Ectodermal cell (in vitro differentiated cells): ENCODE results near the gene U2AF1L4.

Experiments
- H3K27ac ChIP-seq: 2 replicates; pipeline ENCODE4 v1.7.0; 2013; ENCODE audit warnings: mild to moderate bottlenecking, low read depth, low read length; ENCODE audit not compliant: insufficient read depth, poor library complexity, severe bottlenecking
- H3K27me3 ChIP-seq: 2 replicates; pipeline ENCODE4 v1.7.0; 2013; ENCODE audit warnings: mild to moderate bottlenecking, low read length; ENCODE audit not compliant: insufficient read depth, control insufficient read depth, poor library complexity, severe bottlenecking
- H3K36me3 ChIP-seq: one replicate; pipeline ENCODE4 v1.7.0; 2013; ENCODE audit warnings: low read length; ENCODE audit not compliant: control insufficient read depth, insufficient read depth
- H3K4me1 ChIP-seq: one replicate; pipeline ENCODE4 v1.7.0; 2013; ENCODE audit warnings: low read length; ENCODE audit not compliant: control insufficient read depth, insufficient read depth
- H3K4me3 ChIP-seq: 2 replicates; pipeline ENCODE4 v1.7.0; 2013; ENCODE audit warnings: low read depth, low read length, control low read depth; ENCODE audit not compliant: insufficient read depth
- H3K9me3 ChIP-seq: 2 replicates; pipeline ENCODE4 v1.7.0; 2013; ENCODE audit warnings: mild to moderate bottlenecking, low read length, moderate library complexity; ENCODE audit not compliant: control insufficient read depth
- WGBS, 2 experiments: methylation state at CpG; one replicate each; pipeline ENCODE4 v1.1.7; 2013; ENCODE audit warnings: missing lambda C conversion rate in 2 of 2; 5-methylcytosine and 5-hydroxymethylcytosine counted together

Gene U2AF1L4

DNA sequence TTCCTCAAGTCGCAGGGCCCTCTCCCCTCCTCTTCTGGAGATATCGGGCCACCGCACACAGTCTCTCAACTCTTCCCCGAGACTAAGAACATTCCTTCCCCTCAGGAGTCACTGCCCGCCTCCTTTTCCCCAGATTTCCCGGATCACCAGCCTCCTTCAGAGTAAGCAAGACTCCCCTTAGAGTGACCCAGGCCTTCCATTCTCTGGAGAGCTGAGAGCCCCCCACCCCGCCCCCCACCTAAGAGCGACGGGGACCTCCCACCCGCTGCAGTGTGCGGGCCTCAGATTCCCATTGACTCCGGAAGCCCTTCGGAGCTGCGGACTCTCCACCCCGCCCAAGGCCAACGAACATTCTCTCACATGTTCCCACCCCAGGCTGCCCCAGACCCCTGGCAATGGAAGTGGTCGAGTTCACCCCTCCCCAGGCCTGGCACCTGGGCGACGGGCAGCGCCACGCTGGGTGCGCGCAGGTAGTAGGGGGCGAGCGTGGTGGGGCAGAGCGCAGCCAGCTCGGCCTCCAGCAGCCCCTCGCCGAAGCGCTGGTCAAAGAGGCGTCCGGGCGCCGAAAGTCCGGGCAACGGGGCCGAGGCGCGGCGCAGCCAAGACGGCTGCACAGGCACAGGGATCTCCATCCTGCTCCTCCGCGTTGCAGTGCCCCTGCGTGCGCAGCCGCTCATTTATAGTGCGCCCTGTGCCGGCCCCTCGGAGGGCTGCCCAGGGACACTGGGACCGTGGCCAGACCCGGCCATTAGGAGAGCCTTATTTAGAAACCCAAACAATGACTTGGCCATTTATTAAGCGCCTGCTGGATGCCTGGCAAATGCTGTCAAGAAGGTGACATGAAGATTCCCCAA lies 11.4 kb upstream of the U2AF1L4 start, which contains the start of gene HSPB6:
Gene HSPB6, minus strand, starts transcription at position 653 of the 854 bp plus-strand sequence. Its CDS starts 21 bp downstream, at position 632.
- peaks cover 16% of the 10 kb centered on the region for H3K4me1 ChIP-seq
- peaks cover 22% of the 10 kb centered on the region for H3K27me3 ChIP-seq
- peaks cover 4% of the 10 kb centered on the region for H3K36me3 ChIP-seq
- peak within 1 kb of the TSS; percentile 99 for H3K4me3 ChIP-seq
- H3K9me3 ChIP-seq = no peaks in the 10 kb centered on the region
- H3K27ac ChIP-seq = peak within 1 kb of the TSS; percentile 9
- 75% methylated on average over 52 of the region's 52 CpGs for WGBS, 2 experiments

DNA sequence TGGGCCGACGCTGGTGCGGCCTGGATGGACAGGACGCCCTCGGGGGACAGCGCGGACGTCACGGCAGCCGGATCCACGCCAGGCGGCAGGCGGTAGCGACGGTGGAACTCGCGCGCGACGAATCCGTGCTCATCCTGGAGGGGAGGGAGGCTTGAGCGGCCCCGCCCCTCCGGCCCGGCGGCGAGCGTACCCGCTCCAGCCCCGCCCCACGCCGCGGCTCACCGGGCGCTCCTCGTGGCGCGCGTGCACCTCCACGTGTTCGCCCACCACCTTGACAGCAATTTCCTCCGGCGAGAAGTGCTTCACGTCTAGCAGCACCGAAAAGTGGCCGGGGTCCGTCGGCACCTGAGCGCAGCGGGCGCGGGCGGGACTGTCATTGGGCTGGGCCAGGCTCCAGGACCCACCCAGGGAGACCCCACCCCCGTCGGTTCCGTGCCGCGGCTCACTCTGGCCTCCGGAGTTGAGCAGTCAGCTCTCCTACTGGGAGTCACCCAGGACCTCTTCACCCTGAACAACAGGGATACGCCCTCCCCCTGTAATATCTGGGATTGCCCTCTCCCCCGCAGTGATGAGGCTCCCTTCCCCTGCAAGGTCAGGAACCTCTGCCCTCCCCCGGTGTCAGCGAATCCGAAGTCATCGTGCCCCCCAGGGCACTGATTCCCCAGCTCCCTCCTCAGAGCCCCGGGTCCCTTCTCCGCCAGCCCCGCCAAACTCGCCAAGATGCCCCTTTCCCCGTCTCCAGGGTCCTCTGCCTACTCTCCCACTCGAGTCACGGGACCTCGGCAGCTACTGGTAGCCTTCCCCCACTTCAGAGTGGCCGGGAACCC lies 10.5 kb upstream of the U2AF1L4 start:
- H3K36me3 ChIP-seq = peaks cover 4% of the 10 kb centered on the region
- H3K27me3 ChIP-seq = peaks cover 22% of the 10 kb centered on the region
- 38 to 39% methylated on average over 74 of the region's 74 CpGs for WGBS, 2 experiments
- H3K9me3 ChIP-seq = no peaks in the 10 kb centered on the region
- H3K4me1 ChIP-seq = peaks cover 16% of the 10 kb centered on the region
- peak overlapping the region; percentile 20 for H3K4me3 ChIP-seq
- no peak overlapping the region for H3K27ac ChIP-seq

DNA sequence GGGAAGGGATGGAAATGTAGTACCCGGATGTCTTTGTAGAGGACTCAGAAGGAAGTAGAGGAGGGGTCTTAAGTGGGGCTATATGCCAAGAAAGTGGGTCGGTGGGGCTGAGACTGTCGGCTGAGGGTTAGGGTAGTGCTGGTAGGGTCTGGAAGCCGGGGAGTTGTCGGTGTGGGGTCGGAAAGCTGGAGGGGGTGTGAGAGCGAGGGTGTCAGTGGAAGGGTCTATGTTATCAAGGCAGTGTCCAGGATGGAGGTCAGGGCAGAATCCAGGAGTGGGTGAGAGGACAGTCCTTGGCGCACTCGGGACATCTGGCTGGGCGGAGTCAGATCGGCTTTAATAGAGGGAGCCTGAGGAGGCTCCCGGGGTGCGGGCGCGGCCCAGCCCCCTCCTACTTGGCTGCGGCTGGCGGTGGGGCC lies 9.9 kb upstream of the U2AF1L4 start:
- Histone ChIP-seq H3K36me3 (peaks cover 2% of the 10 kb centered on the region), H3K4me3 (peak overlapping the region; percentile 20), H3K27me3 (peaks cover 22% of the 10 kb centered on the region), H3K27ac (no peak overlapping the region), H3K9me3 (no peaks in the 10 kb centered on the region), H3K4me1 (peaks cover 16% of the 10 kb centered on the region)
- WGBS, 2 experiments = 53 to 61% methylated on average over 17 of the region's 17 CpGs

DNA sequence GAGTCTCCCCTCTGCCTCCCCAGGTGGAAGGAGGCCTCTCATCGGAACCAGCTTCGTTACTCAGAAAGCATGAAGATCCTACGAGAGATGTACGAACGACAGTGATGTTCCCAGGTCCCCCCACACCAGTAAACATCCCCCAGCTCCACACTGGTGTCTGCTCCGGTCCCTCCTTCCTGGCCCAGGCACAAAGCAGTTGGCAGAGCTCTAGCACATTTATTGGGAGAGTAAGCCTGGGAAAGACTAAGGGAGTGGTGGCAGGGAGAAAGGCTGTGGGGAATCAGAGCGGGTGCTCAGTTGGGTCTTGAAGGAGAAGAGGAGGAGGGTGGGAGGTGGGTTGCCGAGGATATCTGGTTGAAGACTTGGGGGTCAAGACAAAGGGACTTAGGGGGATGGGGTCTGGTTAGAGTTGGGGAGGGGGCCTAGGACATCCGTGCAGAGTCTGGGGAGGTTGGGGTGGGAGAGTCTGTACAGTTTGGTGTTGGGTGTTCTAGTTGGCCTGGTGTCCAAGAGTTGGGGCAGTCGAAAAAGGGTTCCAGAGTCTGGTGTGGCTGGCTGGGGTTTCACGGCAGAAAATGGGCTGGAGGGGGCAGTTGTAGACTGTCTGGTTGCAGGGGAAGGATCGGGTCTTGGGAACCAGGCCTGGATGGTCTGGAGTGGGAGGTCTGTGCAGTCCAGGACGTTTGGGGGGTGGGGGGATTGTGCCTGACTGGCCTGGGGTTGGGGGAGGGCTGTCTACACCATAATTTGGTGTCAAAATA lies 9.3 kb upstream of the U2AF1L4 start:
- WGBS, 2 experiments = 89 to 90% methylated on average over 13 of the region's 13 CpGs
- Histone ChIP-seq H3K4me1 (peaks cover 16% of the 10 kb centered on the region), H3K4me3 (no peak overlapping the region), H3K27ac (no peak overlapping the region), H3K27me3 (peaks cover 22% of the 10 kb centered on the region), H3K36me3 (no peaks in the 10 kb centered on the region), H3K9me3 (no peaks in the 10 kb centered on the region)

DNA sequence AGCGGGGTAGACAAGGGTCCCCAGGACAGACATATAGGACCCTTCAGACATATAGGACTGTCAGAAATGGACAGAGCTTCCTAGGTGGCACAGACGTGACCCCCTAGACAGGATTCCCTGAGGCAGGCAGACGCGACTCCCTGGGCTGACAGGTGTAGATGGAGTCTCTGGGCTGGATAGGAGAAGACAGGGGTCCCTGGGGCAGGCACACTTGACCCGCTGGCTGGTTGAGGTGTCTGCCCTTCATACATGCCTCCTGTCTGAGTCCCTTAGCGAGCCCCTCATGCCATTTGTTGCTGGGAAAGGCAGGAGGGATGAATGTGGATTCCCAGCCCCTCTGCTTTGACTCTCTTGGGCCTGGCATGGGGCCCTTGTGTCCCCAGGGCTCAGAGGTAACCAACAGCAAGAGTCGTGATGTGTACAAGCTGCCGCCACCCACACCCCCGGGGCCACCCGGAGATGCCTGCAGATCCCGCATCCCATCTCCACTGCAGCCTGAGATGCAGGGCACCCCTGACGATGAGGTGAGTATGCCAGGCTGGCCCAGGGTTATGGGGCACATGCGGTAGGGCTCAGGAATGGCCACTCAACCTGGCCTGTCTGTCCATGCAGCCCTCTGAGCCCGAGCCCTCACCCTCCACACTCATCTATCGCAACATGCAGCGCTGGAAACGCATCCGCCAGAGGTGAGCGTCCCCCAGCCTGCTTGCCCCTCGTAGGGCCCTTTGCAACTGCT lies 8.6 kb upstream of the U2AF1L4 start:
- H3K9me3 ChIP-seq = no peaks in the 10 kb centered on the region
- peaks cover 22% of the 10 kb centered on the region for H3K27me3 ChIP-seq
- no peak overlapping the region for H3K27ac ChIP-seq
- WGBS, 2 experiments = 93 to 96% methylated on average over 20 of the region's 20 CpGs
- H3K36me3 ChIP-seq = no peaks in the 10 kb centered on the region
- H3K4me3 ChIP-seq = no peak overlapping the region
- peaks cover 16% of the 10 kb centered on the region for H3K4me1 ChIP-seq

DNA sequence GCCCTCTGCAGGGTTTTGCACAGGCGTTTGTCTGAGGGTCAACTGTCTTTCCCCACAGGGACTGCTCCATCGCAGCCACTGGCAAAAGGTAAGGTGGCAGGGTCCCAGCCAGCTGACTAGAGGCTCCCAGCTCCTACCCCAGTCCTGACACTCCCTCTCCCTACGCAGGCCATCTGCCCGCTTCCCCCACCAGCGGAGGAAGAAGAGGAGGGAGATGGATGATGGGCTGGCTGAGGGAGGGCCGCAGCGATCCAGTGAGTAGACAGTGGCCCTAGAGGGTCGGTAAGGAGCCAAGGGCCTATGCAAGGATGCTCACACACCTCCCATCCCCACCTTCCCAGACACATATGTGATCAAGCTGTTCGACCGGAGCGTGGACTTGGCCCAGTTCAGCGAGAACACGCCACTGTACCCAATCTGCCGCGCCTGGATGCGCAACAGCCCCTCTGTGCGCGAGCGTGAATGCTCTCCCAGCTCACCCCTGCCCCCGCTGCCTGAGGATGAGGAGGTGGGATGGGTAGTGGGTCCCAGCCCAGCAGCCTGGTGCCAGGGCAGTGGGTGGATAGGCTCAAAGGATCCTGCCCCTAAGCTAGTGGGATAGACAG lies 7.6 kb upstream of the U2AF1L4 start:
- WGBS, 2 experiments = 94% methylated on average over 19 to 20 of the region's 20 CpGs
- H3K27ac ChIP-seq = no peak overlapping the region
- H3K4me1 ChIP-seq = peaks cover 16% of the 10 kb centered on the region

DNA sequence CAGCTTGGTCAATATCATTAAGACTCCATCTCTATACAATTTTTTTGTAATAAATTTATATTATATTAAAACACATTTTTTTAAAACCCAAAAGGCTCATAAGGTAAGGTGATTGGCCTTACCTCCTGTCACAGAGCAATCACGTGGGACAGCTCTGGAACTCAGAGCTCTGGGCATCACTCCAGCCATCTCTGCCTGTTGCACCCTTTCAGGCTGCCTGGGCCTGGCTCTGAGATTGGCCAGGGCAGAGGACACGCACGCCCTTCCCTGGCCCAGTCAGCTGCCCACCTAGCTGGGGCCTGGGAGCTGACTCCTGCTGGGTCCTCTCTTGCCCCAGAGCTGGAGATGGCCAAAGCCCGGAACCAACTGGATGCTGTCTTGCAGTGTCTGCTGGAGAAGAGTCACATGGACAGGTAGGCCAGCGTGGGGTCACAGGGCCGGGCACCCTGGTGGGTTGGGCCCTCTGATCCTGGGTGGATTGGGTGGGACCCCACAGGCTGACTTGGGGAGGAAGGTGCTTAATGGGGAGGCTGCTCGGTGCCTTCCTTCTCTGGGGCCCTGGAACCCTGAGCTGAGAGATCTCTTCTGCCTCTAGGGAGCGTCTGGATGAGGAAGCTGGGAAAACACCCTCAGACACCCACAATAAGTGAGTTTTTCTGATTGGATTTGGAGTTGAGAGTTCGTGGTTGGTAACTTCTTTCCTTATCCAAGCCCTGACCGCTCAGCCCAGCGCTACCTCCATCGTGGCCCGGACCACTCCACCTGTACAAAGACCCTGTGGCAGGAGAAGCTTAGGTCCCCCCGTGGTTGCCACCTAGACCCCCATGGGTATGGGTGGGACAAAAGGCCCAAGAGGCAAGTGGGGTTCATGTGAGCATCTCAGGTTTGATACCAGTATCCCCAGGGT lies 6.9 kb upstream of the U2AF1L4 start:
- Histone ChIP-seq H3K9me3 (no peaks in the 10 kb centered on the region), H3K4me1 (peaks cover 14% of the 10 kb centered on the region)
- 90 to 92% methylated on average over 13 to 14 of the region's 14 CpGs for WGBS, 2 experiments

More for the DNA sequence above, 7.6 kb upstream of the U2AF1L4 start:
- Histone ChIP-seq H3K4me3 (no peak overlapping the region), H3K36me3 (no peaks in the 10 kb centered on the region), H3K9me3 (no peaks in the 10 kb centered on the region), H3K27me3 (peaks cover 22% of the 10 kb centered on the region)

DNA sequence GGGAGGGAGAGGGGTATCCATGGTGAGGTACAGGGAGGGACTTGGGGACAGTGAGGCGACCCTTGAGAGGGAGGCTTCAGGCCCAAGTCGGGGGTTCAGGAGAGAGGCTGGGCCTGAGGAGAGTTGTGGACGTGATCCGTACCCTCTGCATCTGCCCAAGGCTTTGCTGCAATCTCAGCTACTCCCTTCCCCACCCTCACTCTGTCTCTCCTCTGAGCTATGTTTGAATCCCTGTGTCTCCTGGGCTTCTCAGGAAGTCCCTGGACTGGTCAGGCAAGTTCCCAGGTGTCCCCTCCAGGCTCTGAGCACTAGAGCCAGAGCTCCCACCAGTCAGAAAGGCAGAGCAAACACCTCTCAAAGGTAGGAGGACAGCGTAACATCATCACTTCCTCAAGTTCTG lies 4.9 kb upstream of the U2AF1L4 start:
- Histone ChIP-seq H3K36me3 (no peaks in the 10 kb centered on the region), H3K4me1 (no peaks in the 10 kb centered on the region), H3K9me3 (no peaks in the 10 kb centered on the region), H3K27me3 (peaks cover 4% of the 10 kb centered on the region), H3K27ac (no peak overlapping the region), H3K4me3 (no peak overlapping the region)
- WGBS, 2 experiments = 89 to 91% methylated on average over 5 of the region's 5 CpGs

More for the DNA sequence above, 6.9 kb upstream of the U2AF1L4 start:
- Histone ChIP-seq H3K4me3 (no peak overlapping the region), H3K27ac (no peak overlapping the region), H3K27me3 (peaks cover 22% of the 10 kb centered on the region), H3K36me3 (no peaks in the 10 kb centered on the region)
